IPS DF 4.7 (cell line): Measurements from ENCODE around the gene MAP3K13.
A peak's percentile ranks its signal among the peaks of the same experiment; 100 is the strongest.

ENCODE experiments used
- DNase-seq: peaks from one replicate; pipeline ENCODE4 v3.0.0-alpha.2; 2013; ENCODE audit warnings: low spot score; ENCODE audit errors: extremely low read depth

MAP3K13 gene, protein sequence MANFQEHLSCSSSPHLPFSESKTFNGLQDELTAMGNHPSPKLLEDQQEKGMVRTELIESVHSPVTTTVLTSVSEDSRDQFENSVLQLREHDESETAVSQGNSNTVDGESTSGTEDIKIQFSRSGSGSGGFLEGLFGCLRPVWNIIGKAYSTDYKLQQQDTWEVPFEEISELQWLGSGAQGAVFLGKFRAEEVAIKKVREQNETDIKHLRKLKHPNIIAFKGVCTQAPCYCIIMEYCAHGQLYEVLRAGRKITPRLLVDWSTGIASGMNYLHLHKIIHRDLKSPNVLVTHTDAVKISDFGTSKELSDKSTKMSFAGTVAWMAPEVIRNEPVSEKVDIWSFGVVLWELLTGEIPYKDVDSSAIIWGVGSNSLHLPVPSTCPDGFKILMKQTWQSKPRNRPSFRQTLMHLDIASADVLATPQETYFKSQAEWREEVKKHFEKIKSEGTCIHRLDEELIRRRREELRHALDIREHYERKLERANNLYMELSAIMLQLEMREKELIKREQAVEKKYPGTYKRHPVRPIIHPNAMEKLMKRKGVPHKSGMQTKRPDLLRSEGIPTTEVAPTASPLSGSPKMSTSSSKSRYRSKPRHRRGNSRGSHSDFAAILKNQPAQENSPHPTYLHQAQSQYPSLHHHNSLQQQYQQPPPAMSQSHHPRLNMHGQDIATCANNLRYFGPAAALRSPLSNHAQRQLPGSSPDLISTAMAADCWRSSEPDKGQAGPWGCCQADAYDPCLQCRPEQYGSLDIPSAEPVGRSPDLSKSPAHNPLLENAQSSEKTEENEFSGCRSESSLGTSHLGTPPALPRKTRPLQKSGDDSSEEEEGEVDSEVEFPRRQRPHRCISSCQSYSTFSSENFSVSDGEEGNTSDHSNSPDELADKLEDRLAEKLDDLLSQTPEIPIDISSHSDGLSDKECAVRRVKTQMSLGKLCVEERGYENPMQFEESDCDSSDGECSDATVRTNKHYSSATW

DNA sequence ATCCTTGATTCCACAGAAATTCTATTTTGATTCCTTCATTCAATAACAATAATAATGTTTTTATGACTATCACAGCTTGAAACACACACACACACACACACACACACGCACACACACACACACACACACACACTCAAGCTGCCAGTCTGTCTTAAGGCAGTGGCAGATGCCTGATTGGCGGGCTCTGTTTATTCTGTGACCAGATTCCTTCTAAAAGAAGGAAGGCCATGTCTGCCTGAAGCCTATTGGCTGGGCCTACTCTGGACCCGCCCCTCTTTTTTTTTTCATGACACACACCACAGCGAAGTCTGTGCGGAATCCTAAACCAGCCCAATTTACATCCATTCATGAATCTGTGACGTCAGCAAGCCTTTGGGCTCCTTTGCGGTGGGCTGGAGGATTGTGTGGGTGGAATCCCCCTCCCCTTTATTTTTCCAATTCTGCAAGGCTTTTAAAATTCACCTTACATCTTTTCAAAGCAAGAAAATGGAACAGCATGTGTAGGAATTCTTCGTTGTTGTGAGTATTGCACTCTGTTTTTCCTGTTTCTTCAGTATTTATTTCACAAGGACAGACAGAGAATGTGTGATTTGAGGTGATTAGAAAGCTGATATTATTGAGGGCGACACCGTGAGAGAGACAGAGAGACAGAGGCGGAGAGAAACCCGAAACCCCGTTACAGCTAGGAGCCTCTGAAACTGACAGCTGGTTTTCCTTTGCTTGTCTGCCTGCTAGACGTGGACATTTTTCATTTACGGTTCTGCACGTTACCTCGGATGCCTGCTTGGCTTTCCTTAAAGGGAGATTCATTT lies at the start of gene MAP3K13:
Gene MAP3K13, plus strand, starts transcription at position 287 of the 812 bp plus-strand sequence. CDS start 65,446 bp downstream, outside the sequence.
- DNase-seq, result peak; percentile 44

- no peak for DNase-seq
Measured at GRCh38 chr3:185313693-185314246, 49.2 kb upstream of the MAP3K13 start.

DNA sequence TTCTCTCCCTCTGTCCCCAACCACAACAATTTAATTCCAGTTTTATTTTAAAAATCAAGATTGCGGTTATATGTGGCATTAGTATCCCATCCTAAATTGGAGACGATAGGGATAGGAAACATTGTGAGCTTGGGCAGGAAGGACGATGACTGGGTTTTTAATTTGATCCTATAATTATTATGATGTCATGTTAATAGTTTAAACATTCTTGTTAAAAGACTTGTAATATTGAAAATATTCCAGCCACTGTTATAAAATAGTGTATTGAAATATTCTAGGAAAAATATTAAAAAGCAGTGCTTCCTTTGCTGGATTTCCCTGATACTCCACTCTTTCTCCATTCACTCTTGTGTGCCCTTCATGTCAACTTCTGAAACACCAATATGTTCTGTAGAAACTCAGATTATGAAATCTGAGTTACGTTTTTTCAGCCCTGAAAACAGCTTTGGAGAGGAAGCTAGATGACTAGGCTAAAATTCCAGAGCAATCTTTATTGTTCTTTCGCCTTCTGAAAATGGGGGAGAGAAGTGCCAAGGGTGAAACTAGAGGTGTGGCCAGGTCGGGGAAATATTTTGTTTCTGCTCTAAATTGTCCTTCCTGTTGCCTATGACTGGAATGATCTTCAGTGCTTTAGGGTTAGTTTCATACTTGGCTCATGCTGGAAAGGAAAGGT lies 46.1 kb upstream of the MAP3K13 start:
- DNase-seq, result no peak

GRCh38 chr3:185317674-185318073 lies 45.3 kb upstream of the MAP3K13 start:
- DNase-seq, result no peak

GRCh38 chr3:185318141-185318540 lies 44.8 kb upstream of the MAP3K13 start:
- DNase-seq, result no peak

GRCh38 chr3:185319801-185320200 lies 43.1 kb upstream of the MAP3K13 start:
- DNase-seq, result no peak

- no peak for DNase-seq
Measured at GRCh38 chr3:185320949-185321348, 42.0 kb upstream of the MAP3K13 start.

DNA sequence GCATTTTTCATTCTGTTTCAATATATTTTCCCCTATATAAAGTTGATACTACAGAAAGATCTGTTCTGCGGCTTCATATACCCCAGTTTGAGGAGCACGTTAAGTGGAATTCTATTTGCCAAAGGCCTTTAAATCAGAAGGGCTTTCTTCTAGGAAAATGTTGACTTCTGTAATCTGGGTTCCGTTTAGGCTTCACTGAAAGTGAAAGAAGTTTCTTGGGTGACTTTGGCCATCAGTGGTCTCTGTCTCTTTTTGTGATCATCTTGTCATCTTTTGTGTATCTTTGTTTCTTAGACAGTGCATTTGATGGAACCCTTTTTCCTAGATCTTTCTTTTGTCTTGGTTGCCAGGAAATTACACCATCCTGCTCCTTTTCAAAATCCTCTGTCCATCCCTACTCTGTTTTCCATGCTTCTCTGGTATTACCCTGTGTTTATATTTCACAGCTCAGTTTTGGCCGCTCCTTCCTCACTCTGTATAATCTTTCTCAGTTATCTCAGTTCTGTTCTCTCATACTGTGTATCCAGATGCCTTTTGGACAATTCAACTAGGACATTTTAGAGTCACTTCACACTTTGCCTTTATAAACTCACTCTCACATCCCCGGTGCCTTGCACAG lies 40.7 kb upstream of the MAP3K13 start:
- no peak for DNase-seq

DNA sequence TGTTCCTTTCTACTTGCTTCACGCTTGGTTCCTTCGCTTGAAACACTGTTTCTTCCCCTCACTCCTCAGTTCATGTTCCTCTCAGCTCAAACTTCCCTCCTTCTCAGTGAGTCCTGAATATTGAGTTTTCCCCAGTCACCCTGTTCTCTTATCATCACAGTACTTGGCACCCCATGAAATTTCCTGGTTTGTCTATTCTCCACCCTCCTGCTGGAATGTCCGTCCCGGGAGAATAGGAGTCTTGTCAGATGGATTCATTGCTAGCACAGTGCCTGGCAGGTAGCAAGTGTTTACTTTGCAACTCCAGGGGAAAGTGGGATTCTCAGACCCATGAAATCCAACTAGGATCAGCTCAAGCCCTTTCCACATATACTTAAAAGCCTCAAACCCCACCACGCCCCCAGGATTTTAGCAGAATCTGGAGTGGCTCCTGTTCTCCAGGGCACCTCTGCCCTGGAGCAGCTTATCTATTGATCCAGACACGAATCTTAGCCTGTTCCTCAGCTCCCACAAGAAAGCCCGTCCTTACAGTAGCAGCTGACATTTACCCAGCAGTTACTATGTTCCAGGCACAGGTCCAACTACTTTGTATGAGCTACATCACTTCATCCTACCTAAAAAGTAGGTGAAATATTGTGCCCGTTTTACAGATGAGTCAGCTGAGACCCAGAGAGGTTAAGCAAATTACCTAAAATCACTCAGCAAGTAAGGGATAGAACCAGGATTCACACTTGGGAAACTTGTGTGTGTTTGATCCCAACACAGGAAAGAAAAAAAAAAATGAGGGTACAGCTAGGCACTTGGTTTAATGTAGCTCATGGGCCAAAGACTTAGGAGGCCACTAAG lies 36.8 kb upstream of the MAP3K13 start:
- no peak for DNase-seq

- no peak for DNase-seq
Measured at GRCh38 chr3:185327062-185327461, 35.9 kb upstream of the MAP3K13 start.

DNA sequence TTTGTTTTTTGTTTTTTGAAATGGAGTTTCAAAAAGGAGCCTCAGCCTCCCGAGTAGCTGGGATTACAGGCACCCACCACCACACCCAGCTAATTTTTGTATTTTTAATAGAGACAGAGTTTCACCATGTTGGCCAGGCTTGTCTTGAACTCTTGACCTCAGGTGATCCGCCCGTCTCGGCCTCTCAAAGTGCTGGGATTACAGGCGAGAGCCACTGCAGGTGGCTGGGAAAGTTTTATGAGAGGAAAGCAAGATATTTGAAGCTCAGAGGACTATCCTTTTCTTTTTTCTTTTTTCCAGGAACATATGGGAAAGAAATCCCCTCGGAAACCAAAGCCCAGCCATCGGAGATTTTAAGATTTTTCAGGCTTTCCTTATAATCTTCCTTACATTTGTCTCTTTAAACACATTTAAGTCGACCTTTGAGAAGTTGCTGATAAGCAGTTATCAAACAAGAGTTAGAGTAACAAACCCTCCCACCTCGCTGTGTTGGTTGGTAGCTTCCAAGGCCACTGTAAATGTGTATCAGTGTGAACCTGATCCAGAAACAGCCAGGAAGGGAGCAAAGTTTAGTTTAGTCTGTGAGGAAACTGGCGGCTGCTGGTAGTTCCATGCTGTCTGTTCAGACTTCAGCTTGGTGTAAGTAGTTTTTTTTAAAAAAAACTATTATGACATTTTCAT lies 34.5 kb upstream of the MAP3K13 start:
- DNase-seq, result no peak

- DNase-seq, result no peak
Measured at GRCh38 chr3:185330238-185330637, 32.7 kb upstream of the MAP3K13 start.

DNA sequence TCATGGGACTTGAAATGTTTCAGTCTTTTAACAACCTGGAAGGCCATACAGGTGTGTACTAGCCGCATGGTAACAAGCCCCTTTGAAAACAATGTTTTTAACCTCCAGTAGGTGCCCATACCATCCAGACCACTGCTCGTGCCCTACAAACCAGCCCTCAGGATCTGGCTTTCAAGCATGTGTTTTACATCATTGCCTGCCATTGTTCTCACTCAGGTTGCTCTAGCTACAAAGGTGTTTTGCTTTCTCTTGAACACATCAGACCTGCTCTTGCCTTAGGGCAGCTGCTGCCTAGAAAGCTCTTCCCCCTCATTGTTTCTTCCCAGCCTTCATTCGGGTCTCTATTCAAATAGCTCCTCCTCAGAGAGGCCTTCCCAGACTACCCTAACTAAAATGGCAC lies 32.3 kb upstream of the MAP3K13 start:
- no peak for DNase-seq

DNA sequence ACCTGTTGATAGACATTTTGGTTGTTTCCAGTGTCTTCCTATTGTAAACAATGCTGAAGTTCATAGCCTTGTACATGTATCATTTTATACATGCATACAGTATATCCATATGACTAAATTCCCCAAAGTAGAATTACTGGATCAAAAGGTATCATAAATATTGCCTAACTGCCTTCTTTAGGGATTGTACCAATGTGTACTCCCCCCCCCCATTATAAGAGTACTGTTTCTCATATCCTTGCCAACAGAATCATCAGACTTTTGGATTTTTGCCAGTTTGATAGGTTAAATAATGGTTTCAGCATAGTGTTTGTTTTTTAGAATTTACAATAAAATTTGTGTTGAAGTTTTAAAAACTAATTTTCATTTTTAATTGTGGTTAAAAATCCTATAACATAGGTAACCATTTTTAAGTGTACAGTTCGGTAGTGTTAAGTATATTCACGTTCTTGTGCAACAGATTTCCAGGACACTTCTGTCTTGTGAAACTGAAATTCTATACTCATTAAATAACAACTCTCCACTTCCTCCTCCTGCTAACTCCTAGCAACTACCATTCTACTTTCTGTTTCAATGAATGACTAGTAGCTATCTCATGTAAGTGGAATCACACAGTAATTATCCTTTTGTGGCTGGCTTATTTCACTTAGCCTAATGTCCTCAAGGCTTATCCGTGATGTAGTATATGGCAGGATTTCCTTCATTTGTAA lies 30.8 kb upstream of the MAP3K13 start:
- DNase-seq, result no peak

- no peak for DNase-seq
Measured at GRCh38 chr3:185335799-185336198, 27.1 kb upstream of the MAP3K13 start.

DNA sequence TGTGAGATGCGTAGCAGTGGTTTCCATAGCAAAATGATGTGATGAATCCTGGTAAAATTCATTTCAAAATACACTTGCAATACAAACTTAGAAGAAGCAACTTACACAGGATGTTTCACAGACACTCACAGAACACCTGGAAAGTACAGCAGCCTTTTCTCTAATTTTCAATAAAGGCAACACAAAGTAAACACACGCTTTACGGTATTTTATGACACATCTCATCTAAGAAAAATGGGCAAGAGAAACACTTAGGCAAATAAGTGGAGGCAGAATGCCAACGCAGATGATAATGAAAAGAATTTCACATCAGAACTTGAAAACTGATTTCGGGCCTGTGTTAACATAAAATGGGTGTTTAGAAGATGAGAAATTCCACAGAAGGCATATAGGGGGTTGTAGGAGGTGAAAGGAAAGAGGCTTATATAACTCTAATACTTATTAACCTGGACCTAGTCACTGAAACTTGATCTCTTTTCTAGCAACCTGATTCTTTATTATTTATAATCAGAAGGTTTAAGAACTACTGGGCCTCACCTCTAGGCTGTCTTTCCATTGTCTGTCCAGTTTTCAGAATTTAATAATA lies 25.6 kb upstream of the MAP3K13 start:
- DNase-seq, result no peak

DNA sequence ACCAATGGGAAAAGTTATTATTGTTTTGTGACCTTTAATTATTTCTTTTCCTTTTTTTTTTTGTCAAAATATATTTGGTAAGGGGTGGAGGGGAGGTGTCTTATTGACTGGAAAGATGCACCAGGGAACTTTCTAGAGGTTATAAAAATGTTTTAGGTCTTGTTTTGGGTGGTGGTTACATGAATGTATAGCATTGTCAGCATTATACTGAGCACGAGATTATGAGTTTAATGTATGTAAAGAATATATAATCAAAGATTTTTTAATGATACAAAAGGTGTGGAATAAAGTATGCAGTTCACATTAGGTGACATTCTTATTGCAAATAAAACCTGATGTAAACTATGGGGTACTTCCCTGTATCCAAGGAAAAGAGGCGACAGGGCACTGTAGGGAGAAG lies 23.0 kb upstream of the MAP3K13 start:
- DNase-seq, result no peak

- no peak for DNase-seq
Measured at GRCh38 chr3:185340751-185341150, 22.2 kb upstream of the MAP3K13 start.
